OCI-M2 (cell line): ENCODE results near the gene MYO1C.
"Not testable (repeated sequence)": the region's sequence is repeated elsewhere in the genome, so short reads cannot be mapped to it uniquely, and the experiment has no call there.

Source experiments
- DNase-seq: peaks from one replicate; lab custom pipeline; 2025; ENCODE audit not compliant: unreplicated experiment; lab: John Stamatoyannopoulos, UW

Gene MYO1C

GRCh38 chr17:1467258-1467657 is 25.2 kb downstream of the MYO1C start:
- DNase-seq, result no peak

DNA sequence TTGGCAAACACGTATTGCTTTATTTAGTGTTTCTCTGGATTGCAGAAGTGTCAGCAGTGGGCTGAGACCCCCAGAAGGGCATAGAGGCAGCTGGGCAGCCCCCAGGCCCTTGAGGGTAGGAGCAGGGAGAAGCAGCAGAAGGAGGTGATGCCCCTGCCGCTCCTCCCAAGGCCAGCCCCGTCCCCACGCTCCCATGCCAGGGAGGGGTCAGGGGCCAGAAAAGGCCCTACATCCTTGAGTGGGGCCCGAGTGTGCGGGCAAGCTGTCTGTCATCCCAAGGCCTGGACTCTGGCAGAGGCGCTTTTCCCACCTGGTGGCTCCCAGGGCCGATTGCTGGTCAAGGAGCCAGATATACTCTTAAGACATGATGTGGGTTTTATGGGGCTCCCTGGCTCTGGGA is 28.3 kb downstream of the MYO1C start:
- DNase-seq, result no peak

- DNase-seq, result no peak
These were observed 30.0 kb downstream of the MYO1C start for GRCh38 chr17:1462164-1463112.

- no peak for DNase-seq
These were observed 31.1 kb downstream of the MYO1C start for GRCh38 chr17:1461198-1461944.

- no peak for DNase-seq
These were observed 32.3 kb downstream of the MYO1C start for GRCh38 chr17:1460233-1460632.

- peak; percentile 74 for DNase-seq
These were observed 36.5 kb downstream of the MYO1C start, which contains the start of gene CRK for GRCh38 chr17:1455797-1456599. Gene CRK, minus strand, starts transcription at chr17:1456232. Its CDS starts 115 bp downstream, at chr17:1456117.

DNA sequence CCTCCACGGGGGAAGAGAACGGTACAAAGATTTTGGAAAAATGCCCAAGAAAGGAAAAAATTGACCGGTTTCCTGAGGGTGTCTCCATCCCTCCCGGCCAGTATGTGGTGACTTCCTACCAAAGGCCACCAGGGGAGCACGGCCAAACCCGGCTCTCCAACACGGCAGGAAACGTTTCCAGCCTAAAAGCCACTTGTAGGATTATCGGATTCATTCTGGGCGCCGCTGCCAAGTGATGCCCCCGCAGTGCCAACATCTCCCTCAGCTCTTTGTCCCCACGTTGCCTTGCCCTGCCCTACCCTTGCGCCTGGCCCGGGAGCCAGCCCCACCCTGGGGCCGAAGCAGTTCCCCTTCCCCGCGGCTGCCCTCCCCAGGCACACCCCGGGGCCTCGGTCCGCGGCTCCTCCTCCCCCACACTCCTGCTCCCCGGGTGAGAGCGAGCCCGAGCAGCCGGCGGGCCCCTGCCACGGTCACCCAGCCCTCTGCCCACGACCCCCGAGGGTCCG is 37.1 kb downstream of the MYO1C start:
- DNase-seq, result no peak

GRCh38 chr17:1454541-1454940 is 37.9 kb downstream of the MYO1C start:
- no peak for DNase-seq

- not testable (repeated sequence) for DNase-seq
These were observed 38.8 kb downstream of the MYO1C start for GRCh38 chr17:1453694-1454093.

DNA sequence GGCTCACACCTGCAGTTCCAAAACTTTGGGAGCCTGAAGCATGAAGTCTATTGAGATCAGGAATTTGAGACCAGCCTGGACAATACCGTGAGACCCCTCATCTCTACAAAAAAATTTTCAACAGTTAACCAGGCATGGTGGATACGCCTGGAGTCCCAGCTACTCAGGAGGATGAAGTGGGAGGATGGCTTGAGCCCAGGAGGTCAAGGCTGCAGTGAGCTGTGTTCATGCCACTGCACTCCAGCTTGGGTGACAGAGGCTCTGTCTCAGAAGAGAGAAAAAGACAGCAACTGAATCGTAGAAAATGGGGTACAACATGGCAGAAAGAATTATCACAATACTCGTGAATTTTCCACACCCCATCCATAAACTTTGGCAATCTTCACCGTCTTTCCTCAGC is 39.6 kb downstream of the MYO1C start:
- no peak for DNase-seq

GRCh38 chr17:1450261-1450660 is 42.2 kb downstream of the MYO1C start:
- not testable (repeated sequence) for DNase-seq

GRCh38 chr17:1449412-1449967 is 43.0 kb downstream of the MYO1C start:
- DNase-seq, result no peak

DNA sequence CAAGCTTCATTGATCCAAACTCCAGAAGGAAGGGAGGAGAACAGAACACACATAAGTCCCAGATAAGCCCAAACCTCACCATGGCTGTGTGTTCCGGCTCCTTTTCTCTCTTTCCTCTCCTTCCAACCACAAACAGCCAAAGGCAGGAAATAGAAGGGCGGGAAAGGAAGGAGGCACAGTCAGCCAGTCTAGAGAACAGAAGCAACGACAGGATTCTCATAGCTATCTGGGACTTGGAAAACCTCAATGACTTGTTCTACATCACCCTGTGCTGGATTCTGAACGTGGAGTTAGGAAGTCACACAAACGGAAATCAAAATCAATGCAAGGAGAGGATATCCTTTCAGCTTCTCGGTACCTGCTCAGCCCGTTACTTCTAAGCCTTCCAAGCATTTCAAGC is 45.4 kb downstream of the MYO1C start:
- no peak for DNase-seq

GRCh38 chr17:1446201-1446600 is 46.3 kb downstream of the MYO1C start:
- DNase-seq, result no peak

DNA sequence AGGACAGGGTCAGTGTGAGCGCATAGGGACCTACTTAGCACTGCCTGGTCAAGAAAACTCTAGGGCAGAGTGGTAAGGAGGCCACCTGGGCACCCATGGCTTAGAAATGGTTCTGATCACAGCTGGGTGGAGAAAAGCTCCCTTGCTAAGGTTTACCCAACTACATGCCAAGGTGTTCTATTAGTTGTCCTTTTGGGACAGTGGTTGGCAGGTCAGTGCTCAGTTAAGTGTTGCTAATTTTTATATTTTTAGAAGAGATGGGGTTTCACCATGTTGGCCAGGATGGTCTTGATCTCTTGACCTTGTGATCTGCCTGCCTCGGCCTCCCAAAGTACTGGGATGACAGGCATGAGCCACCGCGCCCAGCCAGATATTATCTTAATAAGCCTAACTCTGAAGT is 46.8 kb downstream of the MYO1C start:
- not testable (repeated sequence) for DNase-seq

DNA sequence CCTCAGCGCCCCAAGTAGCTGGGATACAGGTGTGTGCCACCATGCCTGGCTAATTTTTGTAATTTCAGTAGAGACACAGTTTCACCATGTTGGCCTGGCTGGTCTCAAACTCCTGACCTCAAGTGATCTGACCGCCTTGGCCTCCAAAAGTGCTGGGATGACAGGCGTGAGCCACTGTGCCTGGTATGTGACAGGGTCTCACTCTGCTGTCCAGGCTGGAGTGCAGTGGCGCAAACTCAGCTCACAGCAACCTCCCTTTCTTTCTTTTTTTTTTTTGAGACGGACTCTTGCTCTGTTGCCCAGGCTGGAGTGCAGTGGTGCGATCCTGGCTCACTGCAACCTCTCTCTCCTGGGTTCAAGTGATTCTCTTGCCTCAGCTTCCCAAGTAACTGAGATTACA is 49.8 kb downstream of the MYO1C start:
- DNase-seq, result not testable (repeated sequence)

- DNase-seq, result no peak
These were observed 50.3 kb downstream of the MYO1C start for GRCh38 chr17:1442187-1442586.

DNA sequence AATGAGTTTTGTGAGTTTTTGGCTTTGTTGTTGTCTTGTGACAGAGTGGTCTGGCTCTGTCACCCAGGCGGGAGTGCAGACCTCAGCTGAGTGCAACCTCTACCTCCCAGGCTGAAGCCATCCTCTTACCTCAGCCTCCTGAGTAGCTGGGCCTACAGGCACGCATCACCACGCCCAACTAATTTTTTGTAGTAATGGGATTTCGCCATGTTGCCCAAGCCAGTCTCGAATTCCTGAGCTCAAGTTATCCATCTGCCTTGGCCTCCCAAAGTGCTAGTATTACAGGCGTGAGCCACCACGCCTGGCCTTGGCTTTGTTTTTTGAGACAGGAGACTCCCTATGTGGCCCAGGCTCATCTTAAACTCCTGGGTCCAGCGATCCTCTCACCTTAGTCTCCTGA is 51.6 kb downstream of the MYO1C start:
- no peak for DNase-seq

DNA sequence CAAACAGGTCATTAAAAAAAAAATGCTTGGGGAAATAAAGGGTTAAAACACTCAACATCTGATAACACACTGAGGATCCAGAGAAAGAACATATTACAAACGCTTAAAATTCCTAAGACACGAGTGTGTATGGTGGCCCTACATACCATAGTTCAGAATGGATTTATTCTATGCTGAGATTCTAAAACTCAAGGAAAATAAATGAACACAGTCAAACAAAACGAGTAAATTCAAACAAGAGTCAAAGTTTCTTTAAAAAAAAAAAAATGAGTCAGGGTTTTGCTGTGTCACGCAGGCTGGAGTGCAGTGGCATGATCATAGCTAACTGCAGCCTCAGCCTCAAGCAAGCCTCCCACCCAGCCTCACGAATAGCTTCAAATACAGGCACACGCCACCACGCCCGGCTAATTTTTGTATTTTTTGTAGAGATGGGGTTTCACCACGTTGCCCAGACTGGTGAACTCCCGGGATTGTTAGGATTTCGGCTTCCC is 53.8 kb downstream of the MYO1C start:
- no peak for DNase-seq

DNA sequence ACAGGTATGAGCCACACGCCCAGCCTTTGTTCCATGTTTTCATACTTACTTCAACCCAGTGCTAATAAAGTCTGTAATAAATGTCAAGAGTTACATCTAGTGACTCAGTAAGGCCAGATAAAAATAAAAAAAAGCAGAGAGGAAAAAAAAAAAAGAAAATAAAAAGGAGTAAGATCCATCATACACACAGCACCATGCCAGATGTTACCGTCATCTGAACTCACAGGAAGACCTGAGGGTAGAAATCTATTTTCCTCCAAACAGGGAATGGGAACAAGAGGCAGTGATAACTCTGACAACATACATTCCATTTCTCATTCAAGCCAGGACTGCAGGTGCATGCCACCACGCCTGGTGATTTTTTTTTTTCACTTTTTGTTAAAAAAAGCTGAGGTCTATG is 57.2 kb downstream of the MYO1C start:
- no peak for DNase-seq
